Keratinocyte (primary cell): Measurements from ENCODE around the gene ORM1. TPM values are rescaled to one million over a fixed set of nuclear protein-coding genes. Genes with fewer than 3 reads are reported as not detected.

Experiments used
- DNase-seq: peaks from one replicate; pipeline ENCODE4 v3.0.0-alpha.2; 2011; ENCODE audit warnings: low read depth, missing footprints, low spot score
- FAIRE-seq: peaks from 2 replicates; lab custom pipeline; 2011; peaks lifted over from hg19 to GRCh38; lab: Jason Lieb, UNC
- H2AFZ ChIP-seq: 2 replicates; pipeline ENCODE4 v1.6.0; 2012; ENCODE audit warnings: low read length, control low read depth, inconsistent platforms; ENCODE audit not compliant: control insufficient read depth
- H3K27ac ChIP-seq: 2 replicates; pipeline ENCODE4 v1.5.1; 2011; ENCODE audit warnings: low read length; ENCODE audit not compliant: control insufficient read depth, insufficient read depth
- H3K27me3 ChIP-seq: 3 replicates; pipeline ENCODE4 v1.6.0; 2011; ENCODE audit warnings: low read length; ENCODE audit not compliant: control insufficient read depth, insufficient read depth; ENCODE audit errors: extremely low read depth
- H3K36me3 ChIP-seq, 2 experiments: 2 replicates in 1 of 2; 3 replicates in 1 of 2; pipeline ENCODE4 v1.5.1; 2011; ENCODE audit warnings: low read length in 2 of 2, mild to moderate bottlenecking in 1 of 2; ENCODE audit not compliant: control insufficient read depth in 2 of 2, insufficient read depth in 2 of 2; ENCODE audit errors: extremely low read depth in 1 of 2
- H3K4me1 ChIP-seq: 3 replicates; pipeline ENCODE4 v1.5.1; 2011; ENCODE audit warnings: low read length; ENCODE audit not compliant: control insufficient read depth, insufficient read depth; ENCODE audit errors: extremely low read depth
- H3K4me2 ChIP-seq: 3 replicates; pipeline ENCODE4 v1.6.0; 2011; ENCODE audit warnings: low read depth, low read length; ENCODE audit not compliant: control insufficient read depth, insufficient read depth; ENCODE audit errors: extremely low read depth
- H3K4me3 ChIP-seq, 3 experiments: fragments of 200-600 bp in 1 of 3; sonication (generic) in 1 of 3; 2 replicates in 2 of 3; 3 replicates in 1 of 3; pipeline ENCODE4 v1.5.1; 2011 to 2016; ENCODE audit warnings: low read length in 3 of 3, mild to moderate bottlenecking in 3 of 3, control low read depth in 2 of 3, inconsistent platforms in 1 of 3, low read depth in 1 of 3, mixed read lengths in 1 of 3, mixed run types in 1 of 3, moderate library complexity in 1 of 3; ENCODE audit not compliant: control insufficient read depth in 2 of 3, insufficient read depth in 2 of 3; ENCODE audit errors: extremely low read depth in 1 of 3
- H3K79me2 ChIP-seq: 2 replicates; pipeline ENCODE4 v1.6.0; 2012; ENCODE audit warnings: low read length; ENCODE audit not compliant: control insufficient read depth, insufficient read depth
- H3K9ac ChIP-seq: 3 replicates; pipeline ENCODE4 v1.6.0; 2011; ENCODE audit warnings: low read length; ENCODE audit not compliant: control insufficient read depth, insufficient read depth; ENCODE audit errors: extremely low read depth
- H3K9me1 ChIP-seq: 3 replicates; pipeline ENCODE4 v1.6.0; 2011; ENCODE audit warnings: low read length; ENCODE audit not compliant: control insufficient read depth, insufficient read depth; ENCODE audit errors: extremely low read depth
- H3K9me3 ChIP-seq: 2 replicates; pipeline ENCODE4 v1.5.1; 2012; ENCODE audit warnings: low read depth, low read length; ENCODE audit not compliant: control insufficient read depth
- H4K20me1 ChIP-seq: 3 replicates; pipeline ENCODE4 v1.6.0; 2011; ENCODE audit warnings: low read length; ENCODE audit not compliant: control insufficient read depth, insufficient read depth; ENCODE audit errors: extremely low read depth
- CTCF ChIP-seq, 3 experiments: IDR thresholded peaks in 1 of 3; conservative IDR thresholded peaks in 1 of 3; optimal IDR thresholded peaks in 1 of 3; 2 replicates in 2 of 3; 3 replicates in 1 of 3; pipeline versions ENCODE3 to v1.5.1; 2011; ENCODE audit warnings: low read length in 3 of 3, mild to moderate bottlenecking in 3 of 3, moderate library complexity in 2 of 3, control low read depth in 1 of 3, inconsistent platforms in 1 of 3; ENCODE audit not compliant: insufficient read depth in 2 of 3; ENCODE audit errors: extremely low read depth in 1 of 3
- EZH2 ChIP-seq: IDR thresholded peaks from one replicate; pipeline ENCODE4 v1.6.1; 2012; ENCODE audit warnings: inconsistent platforms, mild to moderate bottlenecking, low read length, moderate library complexity
- dilution Hi-C: fragments of 300-500 bp; cut with MboI; formaldehyde crosslinking; loops from one replicate; pipeline ENCODE4 v1.7.0; 2020; ENCODE audit warnings: low sequenced_read_pairs; ENCODE audit not compliant: extremely low pct_ligation_motif_present
- polyA plus RNA-seq, 5 experiments: library from polyadenylated mRNA; depleted of rRNA in 3 of 5; stranded (reverse) in 3 of 5; stranded (forward) in 1 of 5; unstranded in 1 of 5; fragments of >200 nt; gene quantifications; 1 replicate in 1 of 5; 2 replicates in 3 of 5; 3 replicates in 1 of 5; pipeline versions ENCODE4 v1.2.1 to v1.2.3, GENCODE V29; 2011 to 2012; ENCODE audit warnings: missing spikeins in 2 of 5, low read depth in 1 of 5, low replicate concordance in 1 of 5

Gene ORM1
- polyA plus RNA-seq, 1 donor (not counting 4 experiments of a cell fraction or from before 2014, with no cell fraction given), result not detected

- Histone ChIP-seq H2AFZ (no peak overlapping the region), H3K79me2 (no peaks in the 10 kb centered on the region), H3K27ac (no peak overlapping the region), H3K36me3 (peaks cover 3 to 8% of the 10 kb centered on the region in 2 experiments), H3K4me3 (no peak overlapping the region), H4K20me1 (no peaks in the 10 kb centered on the region), H3K9me3 (no peaks in the 10 kb centered on the region), H3K27me3 (no peaks in the 10 kb centered on the region), H3K9me1 (no peaks in the 10 kb centered on the region), H3K4me1 (no peaks in the 10 kb centered on the region), H3K9ac (no peak overlapping the region), H3K4me2 (no peak overlapping the region)
- FAIRE-seq, result no peak
- dilution Hi-C loops, result no loop called here
- TF ChIP-seq CTCF (optimal IDR thresholded peaks at IDR 0.05 in 1 of 3, IDR thresholded peaks at IDR 0.05 in 1 of 3, conservative IDR thresholded peaks at IDR 0.05 in 1 of 3; ENCODE audit: extremely low read depth in 1 of 3, insufficient read depth in 2 of 3, low read length in 3 of 3), result no peak
- TF ChIP-seq EZH2, result no peak
- no peak for DNase-seq
Observed at GRCh38 chr9:114359801-114360200, 36.9 kb downstream of the ORM1 start.

DNA sequence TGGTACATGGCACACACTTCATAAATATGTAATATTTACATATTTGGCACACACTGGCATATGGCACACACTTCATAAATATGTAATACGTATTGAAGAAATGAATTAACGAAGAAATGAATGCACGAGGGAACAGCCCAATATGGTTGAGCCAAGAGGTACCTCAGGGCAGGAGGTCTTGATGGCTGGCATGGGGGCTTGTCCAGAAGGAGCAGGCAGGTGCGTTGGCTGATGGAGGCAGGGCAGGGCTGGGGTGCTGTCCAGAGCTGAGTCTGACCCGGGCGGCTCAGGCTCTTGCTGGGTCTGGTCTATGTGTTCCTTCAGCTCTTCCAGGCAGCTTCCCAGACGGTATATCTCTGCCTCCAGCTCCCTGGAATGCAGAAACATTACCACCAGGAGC lies 38.6 kb downstream of the ORM1 start:
- H3K9ac ChIP-seq, result no peak overlapping the region
- H3K36me3 ChIP-seq, result peaks cover 3 to 8% of the 10 kb centered on the region in 2 experiments
- no peaks in the 10 kb centered on the region for H3K27me3 ChIP-seq
- no peaks in the 10 kb centered on the region for H4K20me1 ChIP-seq
- no peaks in the 10 kb centered on the region for H3K9me1 ChIP-seq
- no peaks in the 10 kb centered on the region for H3K9me3 ChIP-seq
- no peak for TF ChIP-seq EZH2
- no peak for TF ChIP-seq CTCF (optimal IDR thresholded peaks at IDR 0.05 in 1 of 3, IDR thresholded peaks at IDR 0.05 in 1 of 3, conservative IDR thresholded peaks at IDR 0.05 in 1 of 3; ENCODE audit: extremely low read depth in 1 of 3, insufficient read depth in 2 of 3, low read length in 3 of 3)
- H3K27ac ChIP-seq, result no peak overlapping the region
- no peak overlapping the region for H3K4me3 ChIP-seq
- H3K79me2 ChIP-seq, result no peaks in the 10 kb centered on the region
- DNase-seq (no peak), FAIRE-seq (no peak)
- H2AFZ ChIP-seq, result no peak overlapping the region
- dilution Hi-C loops, result no loop called here
- no peak overlapping the region for H3K4me2 ChIP-seq
- no peaks in the 10 kb centered on the region for H3K4me1 ChIP-seq
